ENCODE results near the gene ABHD2.

DNA sequence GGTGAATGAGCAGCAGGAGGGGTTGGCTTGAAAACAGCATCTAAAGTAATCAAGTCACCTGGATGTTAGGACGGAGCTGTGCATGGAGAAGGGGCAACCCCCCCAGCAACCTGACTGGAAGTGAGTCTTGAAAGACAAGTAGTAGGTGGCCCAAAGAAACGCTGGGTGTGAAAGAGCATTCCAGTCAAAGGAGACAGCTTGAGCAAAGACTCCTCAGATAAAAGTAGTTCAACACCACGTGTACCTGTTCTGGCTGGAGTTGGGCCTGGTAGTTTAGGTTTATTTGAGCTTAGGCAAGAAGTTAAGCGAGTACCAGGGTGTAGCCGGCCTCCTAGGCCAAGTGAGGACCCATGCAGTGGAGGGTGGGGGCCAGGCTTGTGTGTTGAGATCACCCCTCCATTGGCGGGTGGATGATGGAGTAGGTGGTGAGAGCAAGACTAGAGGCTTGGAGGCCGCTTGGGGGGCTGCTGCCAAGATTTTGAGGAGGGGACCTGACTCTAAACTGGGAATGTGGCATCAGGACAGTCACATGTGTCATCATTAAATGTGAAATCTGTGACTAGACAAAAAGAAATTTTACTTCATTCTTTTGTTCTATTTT lies 61.3 kb downstream of the ABHD2 start:
- TF ChIP-seq, protein P1, sequence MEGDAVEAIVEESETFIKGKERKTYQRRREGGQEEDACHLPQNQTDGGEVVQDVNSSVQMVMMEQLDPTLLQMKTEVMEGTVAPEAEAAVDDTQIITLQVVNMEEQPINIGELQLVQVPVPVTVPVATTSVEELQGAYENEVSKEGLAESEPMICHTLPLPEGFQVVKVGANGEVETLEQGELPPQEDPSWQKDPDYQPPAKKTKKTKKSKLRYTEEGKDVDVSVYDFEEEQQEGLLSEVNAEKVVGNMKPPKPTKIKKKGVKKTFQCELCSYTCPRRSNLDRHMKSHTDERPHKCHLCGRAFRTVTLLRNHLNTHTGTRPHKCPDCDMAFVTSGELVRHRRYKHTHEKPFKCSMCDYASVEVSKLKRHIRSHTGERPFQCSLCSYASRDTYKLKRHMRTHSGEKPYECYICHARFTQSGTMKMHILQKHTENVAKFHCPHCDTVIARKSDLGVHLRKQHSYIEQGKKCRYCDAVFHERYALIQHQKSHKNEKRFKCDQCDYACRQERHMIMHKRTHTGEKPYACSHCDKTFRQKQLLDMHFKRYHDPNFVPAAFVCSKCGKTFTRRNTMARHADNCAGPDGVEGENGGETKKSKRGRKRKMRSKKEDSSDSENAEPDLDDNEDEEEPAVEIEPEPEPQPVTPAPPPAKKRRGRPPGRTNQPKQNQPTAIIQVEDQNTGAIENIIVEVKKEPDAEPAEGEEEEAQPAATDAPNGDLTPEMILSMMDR (IDR thresholded peaks at IDR 0.05) = no peak
- no peak for TF ChIP-seq POLR2A (IDR thresholded peaks at IDR 0.05)
